Neuronal stem cell (in vitro differentiated cells): Measurements from ENCODE around the gene HDAC1.
"Not testable (repeated sequence)": the region's sequence is repeated elsewhere in the genome, so short reads cannot be mapped to it uniquely, and the experiment has no call there.

Experiments
- DNase-seq: peaks from one replicate; pipeline ENCODE4 v3.0.0-alpha.2; 2013; ENCODE audit warnings: low spot score
- H2AFZ ChIP-seq: one replicate; pipeline ENCODE4 v1.6.1; 2013; ENCODE audit warnings: mild to moderate bottlenecking, low read length, inconsistent platforms
- H2AK5ac ChIP-seq: 2 replicates; pipeline ENCODE4 v1.6.1; 2013; ENCODE audit warnings: low read depth, mild to moderate bottlenecking, inconsistent platforms, low read length, moderate library complexity, mixed read lengths
- H2BK120ac ChIP-seq: 2 replicates; pipeline ENCODE4 v1.6.1; 2013; ENCODE audit warnings: low read depth, mild to moderate bottlenecking, inconsistent platforms, low read length, moderate library complexity, mixed read lengths
- H2BK12ac ChIP-seq: one replicate; pipeline ENCODE4 v1.6.1; 2013; ENCODE audit warnings: low read length, inconsistent platforms
- H2BK15ac ChIP-seq: 2 replicates; pipeline ENCODE4 v1.6.1; 2013; ENCODE audit warnings: mild to moderate bottlenecking, low read length, inconsistent platforms, mixed read lengths
- H2BK5ac ChIP-seq: one replicate; pipeline ENCODE4 v1.6.1; 2013; ENCODE audit warnings: inconsistent platforms, mild to moderate bottlenecking, low read length, moderate library complexity
- H3K14ac ChIP-seq: one replicate; pipeline ENCODE4 v1.6.1; 2013; ENCODE audit warnings: low read length, inconsistent platforms
- H3K18ac ChIP-seq: 2 replicates; pipeline ENCODE4 v1.6.1; 2013; ENCODE audit warnings: low read length, inconsistent platforms
- H3K23ac ChIP-seq: 2 replicates; pipeline ENCODE4 v1.6.1; 2013; ENCODE audit warnings: low read depth, mild to moderate bottlenecking, mixed read lengths, low read length, inconsistent platforms; ENCODE audit not compliant: poor library complexity
- H3K27ac ChIP-seq: replicated peaks from 3 replicates; pipeline ENCODE4 v1.5.1; 2013; ENCODE audit warnings: low read length, inconsistent platforms
- H3K27me3 ChIP-seq, 3 experiments: 2 replicates each; pipeline ENCODE4 v1.6.1; 2013; ENCODE audit warnings: low read length in 3 of 3, mild to moderate bottlenecking in 2 of 3, inconsistent platforms in 1 of 3, low read depth in 1 of 3, mixed read lengths in 1 of 3, moderate library complexity in 1 of 3; ENCODE audit not compliant: control insufficient read depth in 3 of 3, insufficient read depth in 3 of 3
- H3K36me3 ChIP-seq, 2 donors: replicated peaks in 1 of 2; 2 replicates each; pipeline ENCODE4 v1.6.1; 2013; ENCODE audit warnings: low read length in 2 of 2; ENCODE audit not compliant: control insufficient read depth in 2 of 2, insufficient read depth in 2 of 2
- H3K4ac ChIP-seq: 2 replicates; pipeline ENCODE4 v1.6.1; 2013; ENCODE audit warnings: inconsistent platforms, mild to moderate bottlenecking, low read length, moderate library complexity
- H3K4me1 ChIP-seq, 2 donors: 1 replicate in 1 of 2; 2 replicates in 1 of 2; pipeline ENCODE4 v1.6.1; 2013; ENCODE audit warnings: low read length in 2 of 2, low read depth in 1 of 2; ENCODE audit not compliant: control insufficient read depth in 2 of 2, insufficient read depth in 1 of 2
- H3K4me2 ChIP-seq: one replicate; pipeline ENCODE4 v1.6.1; 2013; ENCODE audit warnings: mild to moderate bottlenecking, low read length, inconsistent platforms; ENCODE audit not compliant: insufficient read depth, poor library complexity, severe bottlenecking
- H3K4me3 ChIP-seq, 2 donors: 2 replicates each; pipeline ENCODE4 v1.5.1; 2013; ENCODE audit warnings: low read length in 2 of 2, mild to moderate bottlenecking in 2 of 2, inconsistent platforms in 1 of 2, moderate library complexity in 1 of 2
- H3K79me1 ChIP-seq: one replicate; pipeline ENCODE4 v1.6.1; 2013; ENCODE audit warnings: low read depth, mild to moderate bottlenecking, inconsistent platforms, low read length, moderate library complexity
- H3K9ac ChIP-seq: one replicate; pipeline ENCODE4 v1.6.1; 2013; ENCODE audit warnings: mild to moderate bottlenecking, low read depth, low read length, inconsistent platforms; ENCODE audit not compliant: poor library complexity
- H3K9me3 ChIP-seq, 2 donors: replicated peaks in 1 of 2; 2 replicates each; pipeline versions ENCODE3 to v1.6.1; 2013; ENCODE audit warnings: low read length in 2 of 2, mild to moderate bottlenecking in 2 of 2, inconsistent platforms in 1 of 2, low read depth in 1 of 2, mixed read lengths in 1 of 2, moderate library complexity in 1 of 2; ENCODE audit not compliant: control insufficient read depth in 2 of 2, insufficient read depth in 1 of 2
- H4K8ac ChIP-seq: one replicate; pipeline ENCODE4 v1.6.1; 2013; ENCODE audit warnings: low read depth, mild to moderate bottlenecking, inconsistent platforms, low read length, moderate library complexity
- H4K91ac ChIP-seq: one replicate; pipeline ENCODE4 v1.6.1; 2013; ENCODE audit warnings: low read length, low read depth, mild to moderate bottlenecking, inconsistent platforms; ENCODE audit not compliant: poor library complexity
- WGBS, 2 donors: extraction: QIAGEN DNeasy Blood & Tissue Kit; methylation state at CpG; one replicate each; pipeline ENCODE4 v1.1.7; 2013; ENCODE audit warnings: missing lambda C conversion rate in 2 of 2, mixed read lengths in 1 of 2; ENCODE audit not compliant: insufficient read length in 2 of 2, insufficient replicate concordance in 1 of 2; ENCODE audit errors: extremely low coverage in 2 of 2; 5-methylcytosine and 5-hydroxymethylcytosine counted together

Gene HDAC1

GRCh38 chr1:32353886-32354570, 62.1 kb downstream of the HDAC1 start:
- Histone ChIP-seq H3K18ac (no peak overlapping the region), H2BK12ac (no peak overlapping the region), H4K91ac (no peak overlapping the region), H3K23ac (no peak overlapping the region), H3K9ac (no peak overlapping the region), H3K36me3 (peaks cover 0 to 3% of the 10 kb centered on the region in 2 donors), H3K9me3 (peaks cover 4 to 5% of the 10 kb centered on the region in 2 donors), H2BK5ac (no peak overlapping the region), H3K14ac (no peak overlapping the region), H2BK120ac (no peak overlapping the region), H3K27ac (no peak overlapping the region), H3K4me1 (peaks cover 4 to 24% of the 10 kb centered on the region in 2 donors), H3K79me1 (no peaks in the 10 kb centered on the region), H2AFZ (no peak overlapping the region), H4K8ac (no peak overlapping the region), H3K4me3 (no peak overlapping the region), H2AK5ac (no peak overlapping the region), H3K27me3 (no peaks in the 10 kb centered on the region), H2BK15ac (no peak overlapping the region), H3K4ac (no peak overlapping the region), H3K4me2 (no peak overlapping the region)
- no CpG with 5 or more reads among the region's 2 CpGs for WGBS, 2 donors
- DNase-seq, result no peak

GRCh38 chr1:32355778-32356177, 63.9 kb downstream of the HDAC1 start:
- not testable (repeated sequence) for H2AK5ac ChIP-seq, H3K9me3 ChIP-seq, H3K4ac ChIP-seq, H3K27me3 ChIP-seq, H2BK120ac ChIP-seq, H2BK15ac ChIP-seq, H2BK12ac ChIP-seq, H3K79me1 ChIP-seq, H3K36me3 ChIP-seq, H3K18ac ChIP-seq, H2AFZ ChIP-seq, H3K27ac ChIP-seq, H4K8ac ChIP-seq, H3K4me3 ChIP-seq, H3K4me2 ChIP-seq, DNase-seq, H2BK5ac ChIP-seq, H3K23ac ChIP-seq, H3K14ac ChIP-seq, H4K91ac ChIP-seq, H3K9ac ChIP-seq
- WGBS, 2 donors, result no CpG with 5 or more reads among the region's 6 CpGs
- H3K4me1 ChIP-seq, result peaks cover 4 to 24% of the 10 kb centered on the region in 2 donors

DNA sequence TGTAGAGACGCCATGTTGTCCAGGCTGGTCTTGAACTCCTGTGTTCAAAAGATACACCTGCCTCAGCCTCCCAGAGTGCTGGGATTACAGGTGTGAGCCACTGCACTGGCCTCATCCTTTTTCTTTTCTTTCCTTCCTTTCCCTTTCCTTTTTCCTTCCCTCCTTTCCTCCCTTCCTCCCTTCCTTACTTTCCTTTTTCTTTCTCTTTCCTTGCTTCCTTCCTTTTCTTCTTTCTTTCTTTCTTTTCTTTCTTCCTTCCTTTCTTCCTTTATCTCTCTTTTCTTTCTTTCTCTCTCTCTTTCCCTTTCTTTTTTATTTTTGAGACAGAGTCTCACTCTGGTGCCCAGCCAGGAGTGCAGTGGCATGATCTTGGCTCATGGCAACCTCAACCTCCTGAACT, 64.6 kb downstream of the HDAC1 start:
- Histone ChIP-seq H3K9ac (no peak overlapping the region), H3K36me3 (peaks cover 0 to 15% of the 10 kb centered on the region in 2 donors), H3K4ac (no peak overlapping the region), H4K91ac (no peak overlapping the region), H3K4me1 (peaks cover 4 to 24% of the 10 kb centered on the region in 2 donors), H3K18ac (no peak overlapping the region), H2BK15ac (no peak overlapping the region), H3K27ac (no peak overlapping the region), H3K23ac (no peak overlapping the region), H2BK12ac (no peak overlapping the region), H3K79me1 (no peaks in the 10 kb centered on the region), H3K4me2 (no peak overlapping the region), H3K9me3 (peaks cover 0 to 2% of the 10 kb centered on the region in 2 donors), H4K8ac (no peak overlapping the region), H3K4me3 (no peak overlapping the region), H2BK5ac (no peak overlapping the region), H3K27me3 (peaks cover 0 to 7% (median 0%) of the 10 kb centered on the region in 3 experiments), H2BK120ac (no peak overlapping the region), H2AFZ (no peak overlapping the region), H3K14ac (no peak overlapping the region), H2AK5ac (no peak overlapping the region)
- no CpG with 5 or more reads among the region's 1 CpG for whole genome bisulfite sequencing, 2 donors
- DNase-seq, result no peak

GRCh38 chr1:32357614-32358013, 65.7 kb downstream of the HDAC1 start:
- no peak overlapping the region for H3K18ac ChIP-seq
- no peaks in the 10 kb centered on the region for H3K79me1 ChIP-seq
- DNase-seq, result no peak
- H3K4ac ChIP-seq, result no peak overlapping the region
- H3K9ac ChIP-seq, result no peak overlapping the region
- H3K23ac ChIP-seq, result no peak overlapping the region
- no peak overlapping the region for H2BK5ac ChIP-seq
- no peak overlapping the region for H2AK5ac ChIP-seq
- no peak overlapping the region for H2BK120ac ChIP-seq
- no peak overlapping the region for H3K27ac ChIP-seq
- H2BK15ac ChIP-seq, result no peak overlapping the region
- H2BK12ac ChIP-seq, result no peak overlapping the region
- peaks cover 4 to 19% of the 10 kb centered on the region in 2 donors for H3K4me1 ChIP-seq
- peaks cover 0 to 19% of the 10 kb centered on the region in 2 donors for H3K36me3 ChIP-seq
- no CpG with 5 or more reads among the region's 6 CpGs for WGBS, 2 donors
- peaks cover 0 to 7% (median 0%) of the 10 kb centered on the region in 3 experiments for H3K27me3 ChIP-seq
- no peak overlapping the region for H2AFZ ChIP-seq
- H4K91ac ChIP-seq, result no peak overlapping the region
- H3K4me2 ChIP-seq, result no peak overlapping the region
- no peak overlapping the region for H3K14ac ChIP-seq
- H3K9me3 ChIP-seq, result peaks cover 0 to 2% of the 10 kb centered on the region in 2 donors
- H3K4me3 ChIP-seq, result no peak overlapping the region
- no peak overlapping the region for H4K8ac ChIP-seq
